OCI-LY7 (cell line): ENCODE measurements around the gene MOV10. TPM values are rescaled to one million over a fixed set of nuclear protein-coding genes. Genes with fewer than 3 reads are reported as not detected.

Experiments used
- BruUV-seq: library from RNA; stranded (reverse); fragments of 400-500 nt; replicated peaks from 2 replicates; lab custom pipeline; 2021; lab: Mats Ljungman, UMichigan
- CTCF ChIA-PET: fragments of 300-600 bp; sonication (Branson Sonifier 250); formaldehyde crosslinking; loops from one replicate; lab custom pipeline; 2022; ENCODE audit warnings: antibody characterized with exemption; ENCODE audit not compliant: unreplicated experiment; lab: Charles Lee
- POLR2A ChIA-PET: fragments of 300-600 bp; sonication (Branson Sonifier 250); formaldehyde crosslinking; loops from one replicate; lab custom pipeline; 2022; ENCODE audit warnings: antibody characterized with exemption; lab: Charles Lee
- DNase-seq: peaks from one replicate; pipeline ENCODE4 v3.0.0-alpha.2; 2015; ENCODE audit warnings: low spot score
- H2AFZ ChIP-seq: fragments of 200-600 bp; sonication (generic), shearing (Covaris generic); 2 replicates; pipeline ENCODE4 v1.6.1; 2014; ENCODE audit warnings: mild to moderate bottlenecking, antibody characterized with exemption, low read length, moderate library complexity
- H3K27ac ChIP-seq: fragments of 200-600 bp; sonication (generic); 2 replicates; pipeline ENCODE4 v1.5.1; 2014; ENCODE audit warnings: mixed run types, low read depth, mild to moderate bottlenecking, moderate library complexity, low read length, inconsistent platforms; ENCODE audit not compliant: poor library complexity, severe bottlenecking
- H3K36me3 ChIP-seq: fragments of 200-600 bp; sonication (generic); 2 replicates; pipeline ENCODE4 v1.6.1; 2014; ENCODE audit warnings: mild to moderate bottlenecking, antibody characterized with exemption, low read length, moderate library complexity, mixed read lengths; ENCODE audit not compliant: insufficient read depth
- H3K4me1 ChIP-seq: fragments of 200-600 bp; sonication (generic); 2 replicates; pipeline ENCODE4 v1.5.1; 2014; ENCODE audit warnings: mild to moderate bottlenecking, low read length; ENCODE audit not compliant: insufficient read depth, poor library complexity, severe bottlenecking
- H3K4me2 ChIP-seq: fragments of 200-600 bp; sonication (generic); 2 replicates; pipeline ENCODE4 v1.6.1; 2014; ENCODE audit warnings: mild to moderate bottlenecking, low read length
- H3K4me3 ChIP-seq: fragments of 200-600 bp; sonication (generic); 2 replicates; pipeline ENCODE4 v1.5.1; 2014; ENCODE audit warnings: mild to moderate bottlenecking, low read depth, low read length; ENCODE audit not compliant: poor library complexity, severe bottlenecking
- H3K79me2 ChIP-seq: fragments of 200-600 bp; sonication (generic); 2 replicates; pipeline ENCODE4 v1.6.1; 2016; ENCODE audit warnings: low read depth, mild to moderate bottlenecking, low read length, moderate library complexity, mixed read lengths; ENCODE audit not compliant: insufficient read depth
- H3K9me2 ChIP-seq: fragments of 200-600 bp; sonication (generic); 2 replicates; pipeline ENCODE4 v1.6.1; 2016; ENCODE audit warnings: mild to moderate bottlenecking, low read length, mixed read lengths; ENCODE audit not compliant: insufficient read depth
- H3K9me3 ChIP-seq: fragments of 200-600 bp; sonication (generic); 2 replicates; pipeline ENCODE4 v1.6.1; 2014; ENCODE audit warnings: mild to moderate bottlenecking, mixed run types, low read length, mixed read lengths
- H4K20me1 ChIP-seq: fragments of 200-600 bp; sonication (generic); 2 replicates; pipeline ENCODE4 v1.6.1; 2014; ENCODE audit warnings: mild to moderate bottlenecking, antibody characterized with exemption, low read length, moderate library complexity, mixed read lengths; ENCODE audit not compliant: insufficient read depth
- EZH2phosphoT487 ChIP-seq: fragments of 200-600 bp; sonication (generic); IDR thresholded peaks from 2 replicates; pipeline ENCODE4 v1.6.1; 2018; ENCODE audit warnings: low read depth, borderline replicate concordance, mild to moderate bottlenecking, mixed run types, antibody characterized with exemption, low read length, moderate library complexity, mixed read lengths
- intact Hi-C: fragments of 100-400 bp; cut with micrococcal nuclease; formaldehyde crosslinking; loops from one replicate; pipeline ENCODE4 v1.10.0; 2022; ENCODE audit not compliant: unreplicated experiment
- total RNA-seq, 2 experiments: library from RNA; depleted of rRNA in 1 of 2; stranded (reverse); fragments of >200 nt in 1 of 2; shearing (Covaris generic) in 1 of 2; gene quantifications; 2 replicates each; pipeline ENCODE4 v1.2.3, GENCODE V29; 2014 to 2022
- TF ChIP-seq, protein P1 (sequence below): fragments of 200-600 bp; sonication (generic); conservative IDR thresholded peaks from 2 replicates; pipeline ENCODE4 v1.5.1; 2014; ENCODE audit warnings: mild to moderate bottlenecking, antibody characterized with exemption, low read length, moderate library complexity, mixed read lengths

Gene MOV10
- total RNA-seq, 2 experiments from 2014 or later = 28.2 to 32.4 TPM

DNA sequence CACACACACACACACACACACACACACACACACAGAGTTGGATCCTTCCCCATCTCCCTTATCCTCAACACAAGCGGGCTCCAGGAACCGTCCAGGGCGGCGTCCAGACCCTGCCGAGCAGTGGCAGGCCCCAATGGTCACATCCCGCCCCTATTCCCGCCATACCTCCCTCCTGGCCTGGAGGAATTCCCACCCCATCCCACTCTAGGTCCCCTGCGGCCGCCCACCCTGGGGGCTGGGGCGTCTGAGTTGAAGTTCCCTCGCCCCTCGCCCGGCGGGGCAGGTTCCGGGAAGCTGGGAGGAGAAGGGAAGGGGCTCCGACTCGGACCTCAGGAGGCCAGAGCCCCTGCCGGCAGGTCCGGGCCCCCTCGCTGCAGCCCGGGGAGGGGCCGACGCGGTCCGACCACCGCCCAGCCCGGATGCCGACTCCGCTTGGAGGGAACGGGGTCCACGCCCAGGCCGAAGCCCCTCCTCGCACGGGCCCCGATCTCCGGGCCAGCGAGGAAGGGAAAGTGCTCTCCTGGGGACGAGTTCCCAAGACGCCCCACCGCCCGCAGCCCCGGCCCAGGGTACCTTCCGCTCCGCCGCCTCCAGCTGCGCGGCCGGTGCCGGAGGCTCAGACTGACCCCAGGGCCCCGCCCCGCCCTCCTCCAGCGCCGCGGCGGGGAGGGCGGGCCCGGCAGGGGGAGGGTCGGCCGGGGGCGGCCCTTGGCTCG is 32.2 kb downstream of the MOV10 start, which contains the start of gene RHOC:
RHOC (minus strand) TSS at position 623 of the 716 bp plus-strand sequence. CDS start 3,328 bp downstream, outside the sequence.
- peak; percentile 69 for DNase-seq
- TF ChIP-seq, protein P1, sequence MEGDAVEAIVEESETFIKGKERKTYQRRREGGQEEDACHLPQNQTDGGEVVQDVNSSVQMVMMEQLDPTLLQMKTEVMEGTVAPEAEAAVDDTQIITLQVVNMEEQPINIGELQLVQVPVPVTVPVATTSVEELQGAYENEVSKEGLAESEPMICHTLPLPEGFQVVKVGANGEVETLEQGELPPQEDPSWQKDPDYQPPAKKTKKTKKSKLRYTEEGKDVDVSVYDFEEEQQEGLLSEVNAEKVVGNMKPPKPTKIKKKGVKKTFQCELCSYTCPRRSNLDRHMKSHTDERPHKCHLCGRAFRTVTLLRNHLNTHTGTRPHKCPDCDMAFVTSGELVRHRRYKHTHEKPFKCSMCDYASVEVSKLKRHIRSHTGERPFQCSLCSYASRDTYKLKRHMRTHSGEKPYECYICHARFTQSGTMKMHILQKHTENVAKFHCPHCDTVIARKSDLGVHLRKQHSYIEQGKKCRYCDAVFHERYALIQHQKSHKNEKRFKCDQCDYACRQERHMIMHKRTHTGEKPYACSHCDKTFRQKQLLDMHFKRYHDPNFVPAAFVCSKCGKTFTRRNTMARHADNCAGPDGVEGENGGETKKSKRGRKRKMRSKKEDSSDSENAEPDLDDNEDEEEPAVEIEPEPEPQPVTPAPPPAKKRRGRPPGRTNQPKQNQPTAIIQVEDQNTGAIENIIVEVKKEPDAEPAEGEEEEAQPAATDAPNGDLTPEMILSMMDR = no peak
- no peak for TF ChIP-seq EZH2phosphoT487
- Histone ChIP-seq H3K9me2 (no peaks in the 10 kb centered on the region), H3K27ac (no peak within 1 kb of the TSS), H3K4me1 (peaks cover 35% of the 10 kb centered on the region), H3K9me3 (no peaks in the 10 kb centered on the region), H2AFZ (peak within 1 kb of the TSS; percentile 43; the same call in 1 of the 2 replicates), H4K20me1 (no peaks in the 10 kb centered on the region), H3K79me2 (no peaks in the 10 kb centered on the region), H3K4me2 (peak within 1 kb of the TSS; percentile 82), H3K36me3 (no peaks in the 10 kb centered on the region), H3K4me3 (peak within 1 kb of the TSS; percentile 66)
- intact Hi-C loops = loop anchor here (2.0 kb wide), 1 partner anchor 316 kb away; no protein-coding TSS in a partner anchor
- ChIA-PET POLR2A (no interaction called here), CTCF (no interaction called here)
- no TSS peak for BruUV-seq

DNA sequence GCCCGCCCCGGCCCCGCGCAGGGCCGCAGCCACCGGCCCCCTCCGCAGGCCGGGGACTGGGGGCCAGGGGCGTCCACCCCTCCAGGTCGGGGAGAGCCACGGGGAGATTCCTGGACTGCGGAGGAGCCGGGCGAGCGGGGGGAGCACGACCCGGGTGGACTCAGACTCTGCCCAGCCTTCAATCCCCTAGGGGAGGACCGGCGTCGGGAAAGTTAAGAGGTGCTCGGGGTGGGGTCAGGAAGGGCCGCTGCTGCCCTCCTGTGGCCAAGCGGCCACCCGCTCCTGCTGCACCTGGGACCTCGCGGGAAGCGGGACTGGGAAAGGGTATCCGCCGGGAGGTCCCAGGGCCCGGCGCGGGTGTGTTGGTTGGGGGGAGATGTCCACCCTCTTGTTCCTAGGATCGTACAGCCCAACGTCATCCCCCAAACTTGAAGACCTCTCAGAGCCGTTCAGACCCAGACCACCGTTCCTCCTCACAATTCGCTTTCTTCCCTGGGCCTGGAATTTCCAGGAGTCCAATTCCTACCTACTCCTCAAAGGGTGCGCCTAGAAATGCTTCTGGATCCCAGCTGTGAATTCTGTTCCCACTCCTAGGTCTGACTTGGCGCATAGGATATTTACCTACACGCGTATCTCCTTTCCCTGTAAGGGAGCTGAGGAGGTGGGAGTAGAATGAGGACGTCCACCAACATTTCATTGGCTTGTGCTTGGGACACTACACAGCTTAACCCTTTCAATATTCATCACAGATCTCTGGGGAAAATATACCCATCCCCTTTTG is 33.0 kb downstream of the MOV10 start:
- Histone ChIP-seq H3K9me3 (no peaks in the 10 kb centered on the region), H3K27ac (no peak overlapping the region), H4K20me1 (no peaks in the 10 kb centered on the region), H2AFZ (peak overlapping the region; percentile 43; the same call in 1 of the 2 replicates), H3K9me2 (no peaks in the 10 kb centered on the region), H3K4me2 (peak overlapping the region; percentile 82), H3K4me1 (peaks cover 33% of the 10 kb centered on the region), H3K4me3 (peak overlapping the region; percentile 66), H3K79me2 (no peaks in the 10 kb centered on the region), H3K36me3 (no peaks in the 10 kb centered on the region)
- peak; percentile 79 for DNase-seq
- no TSS peak for BruUV-seq
- TF ChIP-seq EZH2phosphoT487 = no peak
- TF ChIP-seq, protein P1 = peak; percentile 86
- POLR2A ChIA-PET = interaction anchor here (0.6 to 1.2 kb wide), 2 partner anchors 35 to 168 kb away, joined by 3 read pairs; no protein-coding TSS in a partner anchor
- intact Hi-C loops = loop anchor here (2.0 kb wide), 1 partner anchor 317 kb away; no protein-coding TSS in a partner anchor
- CTCF ChIA-PET = interaction anchor here (0.8 to 2.2 kb wide), 3 partner anchors 33 to 316 kb away, joined by 3 to 7 read pairs (median 3); partner anchors contain the start of gene MOV10
